T47D (cell line): ENCODE results near the gene TMEM175.
"Not testable (repeated sequence)": the region's sequence is repeated elsewhere in the genome, so short reads cannot be mapped to it uniquely, and the experiment has no call there.

Source experiments
- DNase-seq, 2 experiments: peaks; one replicate each; pipeline versions ENCODE4 v3.0.0 to v3.0.0-alpha.2; 2011 to 2012; ENCODE audit warnings: low read depth in 1 of 2, low spot score in 1 of 2
- JUND ChIP-seq: IDR thresholded peaks from 2 replicates; pipeline ENCODE4 v1.6.1; 2012; ENCODE audit warnings: low read depth
- in situ Hi-C: cut with HindIII; loops from 2 replicates; pipeline ENCODE4 v1.10.0; 2016; ENCODE audit warnings: low sequenced_read_pairs, low pct_unique_long_range_greater_than_20kb

Gene TMEM175

GRCh38 chr4:925771-926500, 6.3 kb upstream of the TMEM175 start:
- DNase-seq, result no peak
- TF ChIP-seq JUND, result no peak
- in situ Hi-C loops, result no loop called here

GRCh38 chr4:926538-926937, 5.7 kb upstream of the TMEM175 start:
- TF ChIP-seq JUND, result no peak
- DNase-seq, result peak in 1 of 2 experiments; percentile 49
- in situ Hi-C loops, result no loop called here

- in situ Hi-C loops, DNase-seq: not testable (repeated sequence)
Measured at GRCh38 chr4:927566-927965, 4.7 kb upstream of the TMEM175 start.

DNA sequence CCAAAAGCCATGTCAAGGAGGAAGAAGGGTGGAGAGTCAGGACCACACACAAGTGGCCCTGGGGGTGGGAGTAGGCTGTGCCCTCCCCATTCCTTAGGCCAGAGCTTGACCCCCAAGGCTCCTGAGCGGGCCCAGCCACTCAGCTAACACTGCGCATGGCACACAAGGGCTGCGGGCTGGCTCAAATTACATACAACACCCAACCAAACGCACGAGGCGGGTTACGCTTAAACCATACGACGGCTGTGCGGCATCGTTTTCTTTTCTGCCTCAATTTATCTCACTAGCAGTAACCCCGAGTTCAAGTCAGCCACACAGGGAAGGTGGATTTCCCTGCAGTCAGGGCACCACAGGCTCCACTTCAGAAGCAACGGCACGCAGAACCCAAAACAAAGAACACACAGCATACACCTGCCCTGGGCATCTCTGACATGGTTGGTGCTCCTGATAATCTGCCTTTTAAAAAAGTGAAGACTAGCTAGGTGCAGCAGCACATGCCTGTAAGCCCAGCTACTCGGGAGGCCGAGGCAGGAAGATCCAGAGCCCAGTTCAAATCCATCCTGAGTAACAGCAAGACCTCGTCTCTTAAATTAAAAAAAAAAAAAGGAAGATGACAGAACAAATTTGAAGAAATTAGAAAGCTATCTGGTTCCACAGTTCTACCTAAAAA, 3.0 kb upstream of the TMEM175 start:
- in situ Hi-C loops, result no loop called here
- DNase-seq, result no peak
- TF ChIP-seq JUND, result no peak

DNA sequence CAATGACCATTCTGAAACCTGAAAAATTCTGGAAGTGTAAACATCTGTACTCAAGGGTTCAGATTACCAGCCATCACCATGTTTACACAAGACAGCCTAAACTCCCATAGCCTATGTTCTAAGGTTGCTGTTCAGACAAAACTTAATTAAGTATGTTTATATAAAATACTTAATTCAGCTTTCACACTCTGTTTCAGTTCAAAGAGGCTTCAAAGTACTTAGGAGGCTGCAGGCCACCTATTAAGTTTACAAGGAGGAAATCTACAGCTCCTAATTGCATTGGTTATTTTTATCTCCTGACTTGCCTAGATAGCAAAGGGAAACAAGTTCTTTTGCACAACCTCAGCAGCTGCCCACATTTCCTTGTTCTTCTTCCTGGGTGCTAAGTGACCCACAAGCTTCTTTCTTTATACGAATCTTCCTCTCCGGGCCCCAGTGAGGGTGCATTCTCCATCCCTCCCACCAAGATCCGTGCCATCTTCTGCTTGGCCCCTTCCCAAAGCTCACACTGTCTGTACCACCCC, 2.2 kb upstream of the TMEM175 start:
- in situ Hi-C loops, result no loop called here

GRCh38 chr4:930827-931193, 1.4 kb upstream of the TMEM175 start:
- no peak for DNase-seq
- in situ Hi-C loops, result no loop called here
- no peak for TF ChIP-seq JUND

More for the DNA sequence above, 2.2 kb upstream of the TMEM175 start:
- no peak for DNase-seq
- no peak for TF ChIP-seq JUND

- DNase-seq, result peak in 1 of 2 experiments; percentile 21
- in situ Hi-C loops, result no loop called here
- TF ChIP-seq JUND, result no peak
Measured at GRCh38 chr4:931194-931959, 883 bp upstream of the TMEM175 start.

GRCh38 chr4:932713-933070, 432 bp downstream of the TMEM175 start:
- in situ Hi-C loops, result no loop called here
- peak in 1 of 2 experiments; percentile 8 for DNase-seq
- no peak for TF ChIP-seq JUND

DNA sequence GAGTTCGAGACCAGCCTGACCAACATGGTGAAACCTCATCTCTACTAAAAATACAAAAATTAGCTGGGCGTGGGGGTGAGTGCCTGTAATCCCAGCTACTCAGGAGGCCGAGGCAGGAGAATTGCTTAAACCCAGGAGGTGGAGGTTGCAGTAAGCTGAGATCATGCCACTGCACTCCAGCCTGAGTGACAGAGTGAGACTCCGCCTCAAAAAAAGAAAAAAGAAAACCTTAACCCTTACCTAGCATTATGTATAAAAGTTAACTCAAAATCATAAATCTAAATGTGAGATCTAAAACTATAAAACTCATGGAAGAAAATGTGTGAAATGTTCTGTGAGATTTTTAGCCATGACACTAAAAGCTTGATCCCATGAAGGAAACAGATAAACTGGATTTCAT, 7.2 kb downstream of the TMEM175 start:
- DNase-seq, in situ Hi-C loops: not testable (repeated sequence)

- in situ Hi-C loops, result no loop called here
- TF ChIP-seq JUND, result no peak
- DNase-seq, result no peak
Measured at GRCh38 chr4:945274-946102, 13.2 kb downstream of the TMEM175 start.

DNA sequence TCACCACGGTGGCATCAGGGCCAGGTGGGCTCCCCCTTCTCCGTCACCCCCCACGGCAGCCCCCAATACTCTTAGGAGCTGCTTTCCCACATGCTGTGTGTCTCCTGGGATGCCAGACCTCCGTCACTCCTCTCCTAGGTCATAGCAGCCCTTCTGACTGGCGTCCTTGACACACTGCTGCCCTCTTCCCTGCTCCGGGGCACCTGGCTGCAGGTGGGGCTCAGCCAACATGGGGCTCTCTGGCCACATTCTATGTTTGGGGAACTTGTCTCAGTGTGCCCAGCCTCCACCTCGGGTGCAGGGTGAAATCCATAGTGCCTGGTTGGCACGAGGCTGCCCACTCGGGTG, 13.8 kb downstream of the TMEM175 start:
- no peak for DNase-seq
- TF ChIP-seq JUND, result no peak
- in situ Hi-C loops, result no loop called here
